ENCODE measurements around the gene TMEM119. TPM values are rescaled to one million over a fixed set of nuclear protein-coding genes. Genes with fewer than 3 reads are reported as not detected.
"Not testable (repeated sequence)": the region's sequence is repeated elsewhere in the genome, so short reads cannot be mapped to it uniquely, and the experiment has no call there.

TMEM119 gene
- total and polyA plus RNA-seq, 2 of the 8 experiments (the other 6 are each of a cell fraction or from before 2014, with no cell fraction given), result 0.35 to 0.61 TPM

- H3K23ac ChIP-seq (ENCODE audit: insufficient read length); H3K36me3 ChIP-seq (ENCODE audit: control insufficient read depth in 2 of 4, insufficient read depth in 4 of 4, low read length in 3 of 4); H3K79me2 ChIP-seq (ENCODE audit: control insufficient read depth in 1 of 2, insufficient read depth in 2 of 2, low read length in 2 of 2); H3K9me3 ChIP-seq (ENCODE audit: insufficient read depth in 2 of 2, low read depth in 1 of 2, low read length in 1 of 2); H3K4ac ChIP-seq (replicated peaks; ENCODE audit: insufficient read length, low read depth, low read length); DNase-seq (ENCODE audit: low read depth in 1 of 2, low spot score in 2 of 2); H3K27me3 ChIP-seq (replicated peaks in 1 of 4; ENCODE audit: control insufficient read depth in 3 of 4, extremely low read depth in 1 of 4, insufficient read depth in 3 of 4, low read length in 3 of 4); H2AFZ ChIP-seq (ENCODE audit: low read length); H3K18ac ChIP-seq (ENCODE audit: extremely low read depth, low read length); FAIRE-seq; H4K91ac ChIP-seq (replicated peaks; ENCODE audit: insufficient read length, low read length); H3K14ac ChIP-seq (ENCODE audit: insufficient read length); H3K4me3 ChIP-seq (ENCODE audit: extremely low read depth in 1 of 4, insufficient read depth in 2 of 4, low read depth in 3 of 4, low read length in 4 of 4); H3K79me1 ChIP-seq (ENCODE audit: low read depth, low read length); H2BK15ac ChIP-seq (ENCODE audit: low read length); H4K8ac ChIP-seq (ENCODE audit: extremely low read depth, insufficient read depth, low read length); H3K4me2 ChIP-seq (ENCODE audit: insufficient read depth in 1 of 2, low read depth in 2 of 2, low read length in 2 of 2); H3K23me2 ChIP-seq (ENCODE audit: low read depth, low read length); H3K56ac ChIP-seq (replicated peaks; ENCODE audit: insufficient read length, low read depth, low read length); H3K9ac ChIP-seq (replicated peaks in 1 of 4; ENCODE audit: extremely low read depth in 1 of 4, low read depth in 3 of 4, low read length in 3 of 4); H2BK12ac ChIP-seq (ENCODE audit: low read depth, low read length); H3K27ac ChIP-seq (ENCODE audit: low read depth, low read length); H4K20me1 ChIP-seq (replicated peaks in 1 of 2; ENCODE audit: control insufficient read depth in 1 of 2, insufficient read depth in 2 of 2, low read length in 2 of 2); H2AK5ac ChIP-seq (ENCODE audit: low read depth, low read length); H4K5ac ChIP-seq (ENCODE audit: insufficient read length, low read depth, low read length); H2BK5ac ChIP-seq (ENCODE audit: low read depth, low read length); H2BK120ac ChIP-seq (replicated peaks; ENCODE audit: low read depth, low read length); H2BK20ac ChIP-seq (ENCODE audit: low read length): not testable (repeated sequence)
- 89% methylated on average over 4 of the region's 4 CpGs; no CpG with 5 or more reads in 1 of the 2 experiments for WGBS, 2 experiments (ENCODE audit: extremely low coverage in 1 of 2, insufficient coverage in 1 of 2, insufficient read length in 1 of 2, insufficient replicate concordance in 2 of 2, low coverage in 1 of 2, low lambda C conversion rate in 2 of 2, missing lambda C conversion rate in 1 of 2)
- ChIA-PET CTCF (ENCODE audit: partially characterized antibody) (interaction anchor here (0.7 to 1.9 kb wide), 3 partner anchors 10 to 171 kb away, joined by 3 to 5 read pairs (median 3); no protein-coding TSS in a partner anchor), POLR2A (ENCODE audit: partially characterized antibody) (interaction anchor here (1.8 kb wide), 1 partner anchor 9 kb away, joined by 6 read pairs; no protein-coding TSS in a partner anchor)
- peaks cover 4 to 24% (median 8%) of the 10 kb centered on the region in 4 experiments; a peak in 6 of 7 replicates for H3K4me1 ChIP-seq (replicated peaks in 1 of 4; ENCODE audit: control insufficient read depth in 3 of 4, insufficient read depth in 4 of 4, low read length in 3 of 4)
Measured at GRCh38 chr12:108631261-108631660, 33.4 kb upstream of the TMEM119 start.
